Activated T-helper 17 cell treated with anti-CD3 and anti-CD28 coated beads, Interleukin-2, amount 50 U/mL, for 72 hours (primary cell): ENCODE results near the gene SH3RF3. TPM values are rescaled to one million over a fixed set of nuclear protein-coding genes. Genes with fewer than 3 reads are reported as not detected.
"Not testable (repeated sequence)": the region's sequence is repeated elsewhere in the genome, so short reads cannot be mapped to it uniquely, and the experiment has no call there.

Source experiments
- ATAC-seq: fragments of 150-1000 bp; cut with Tn5 transposase; replicated peaks from 2 replicates; pipeline ENCODE4 v1.10.0; 2021; ENCODE audit warnings: mild to moderate bottlenecking, moderate library complexity
- H3K27ac Mint-ChIP-seq: one replicate; pipeline ENCODE4 v1.8.0; 2022; ENCODE audit warnings: mixed read lengths
- H3K27me3 Mint-ChIP-seq: one replicate; pipeline ENCODE4 v1.8.0; 2022; ENCODE audit warnings: mixed read lengths
- H3K36me3 Mint-ChIP-seq: one replicate; pipeline ENCODE4 v1.8.0; 2022; ENCODE audit warnings: low read depth, mild to moderate bottlenecking, mixed read lengths
- H3K4me1 Mint-ChIP-seq: one replicate; pipeline ENCODE4 v1.8.0; 2022; ENCODE audit warnings: mixed read lengths
- H3K4me3 Mint-ChIP-seq: one replicate; pipeline ENCODE4 v1.8.0; 2022; ENCODE audit warnings: mild to moderate bottlenecking, mixed read lengths
- H3K9me3 Mint-ChIP-seq: one replicate; pipeline ENCODE4 v1.8.0; 2022; ENCODE audit warnings: mixed read lengths
- total RNA-seq, 2 donors: library from RNA; stranded (reverse); gene quantifications; one replicate each; pipeline ENCODE4 v1.2.3, GENCODE V29; 2022

The SH3RF3 gene
- total RNA-seq, 2 donors from 2014 or later = 0.05 TPM; not detected in 1

DNA sequence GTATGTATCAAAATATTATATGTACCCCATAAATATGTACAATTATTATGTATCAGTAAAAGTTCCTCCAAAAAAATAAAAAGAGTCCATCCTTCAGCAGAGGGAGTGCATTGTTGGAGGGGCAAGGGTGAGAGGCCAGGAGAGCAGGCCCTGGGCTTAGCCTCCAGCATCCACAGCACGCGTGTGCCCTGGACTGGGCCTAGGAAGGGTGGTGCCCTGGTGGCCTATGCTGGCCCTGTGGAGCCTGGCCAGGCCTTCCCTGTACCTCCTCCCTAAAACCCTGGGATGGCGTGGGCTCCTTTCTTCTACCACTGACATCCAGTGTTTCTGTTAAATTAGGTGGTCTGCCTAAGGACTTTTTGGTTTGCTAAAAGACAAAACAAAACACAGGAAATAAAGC is 93.4 kb downstream of the SH3RF3 start:
- Mint-ChIP-seq H3K4me3 (no peak overlapping the region), H3K27me3 (peaks cover 19% of the 10 kb centered on the region), H3K27ac (no peak overlapping the region), H3K9me3 (no peaks in the 10 kb centered on the region), H3K36me3 (no peaks in the 10 kb centered on the region), H3K4me1 (peaks cover 5% of the 10 kb centered on the region)
- no peak for ATAC-seq

DNA sequence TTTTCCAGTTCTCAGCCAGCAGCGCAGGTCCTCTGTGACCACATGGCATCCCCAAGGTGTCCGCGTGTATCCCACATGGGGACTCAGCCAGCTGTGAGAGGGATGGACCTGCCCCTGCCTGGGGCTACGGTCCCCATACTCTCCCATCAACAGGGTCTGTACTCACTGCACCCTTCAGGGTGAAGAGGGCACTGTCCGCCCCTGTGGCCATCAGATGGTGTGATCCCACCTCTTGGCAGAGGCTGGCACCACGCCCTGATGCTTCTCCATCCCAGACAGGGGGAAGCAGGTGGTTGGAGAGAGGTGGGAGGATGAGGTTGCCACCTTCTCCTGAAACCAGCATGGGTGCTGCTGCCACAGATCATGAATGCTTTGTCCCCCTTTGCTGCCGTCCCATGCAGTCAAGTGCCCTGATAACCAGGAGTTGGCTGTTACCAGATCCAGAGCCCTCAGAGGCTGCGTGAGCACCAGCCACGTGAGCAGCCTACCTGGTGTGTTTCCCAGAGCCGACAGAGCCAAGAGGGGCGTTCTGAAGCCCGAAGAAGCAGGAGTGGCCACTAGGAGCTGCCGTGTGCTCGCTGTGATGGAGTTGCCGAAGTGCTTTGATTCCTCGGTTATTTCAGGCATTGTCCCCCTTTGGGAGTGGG is 93.9 kb downstream of the SH3RF3 start:
- no peaks in the 10 kb centered on the region for H3K36me3 Mint-ChIP-seq
- no peak overlapping the region for H3K4me3 Mint-ChIP-seq
- ATAC-seq = no peak
- H3K27me3 Mint-ChIP-seq = peaks cover 18% of the 10 kb centered on the region
- no peaks in the 10 kb centered on the region for H3K9me3 Mint-ChIP-seq
- H3K4me1 Mint-ChIP-seq = no peaks in the 10 kb centered on the region
- no peak overlapping the region for H3K27ac Mint-ChIP-seq

DNA sequence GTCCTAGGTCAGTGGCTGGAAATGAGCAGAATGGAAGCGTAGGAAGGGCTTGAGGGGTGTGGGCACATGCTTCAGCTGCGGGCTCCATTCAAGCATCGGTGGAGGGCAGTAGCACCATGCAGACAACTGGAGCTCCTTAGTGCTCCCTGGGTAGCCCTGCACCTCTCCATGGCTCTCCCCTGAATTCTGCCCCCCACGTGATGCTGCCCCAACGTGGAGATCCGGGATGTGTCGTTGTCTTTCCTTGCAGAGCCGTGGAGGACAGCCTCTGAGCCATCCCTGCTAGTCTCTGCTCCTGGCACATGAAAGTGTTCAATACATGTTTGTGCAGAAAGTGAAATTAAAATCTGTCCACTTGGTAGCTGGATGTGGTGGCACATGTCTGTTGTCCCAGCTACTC is 94.5 kb downstream of the SH3RF3 start:
- Mint-ChIP-seq H3K27ac (no peak overlapping the region), H3K36me3 (no peaks in the 10 kb centered on the region), H3K9me3 (no peaks in the 10 kb centered on the region), H3K4me1 (no peaks in the 10 kb centered on the region), H3K27me3 (peaks cover 16% of the 10 kb centered on the region), H3K4me3 (no peak overlapping the region)
- no peak for ATAC-seq

DNA sequence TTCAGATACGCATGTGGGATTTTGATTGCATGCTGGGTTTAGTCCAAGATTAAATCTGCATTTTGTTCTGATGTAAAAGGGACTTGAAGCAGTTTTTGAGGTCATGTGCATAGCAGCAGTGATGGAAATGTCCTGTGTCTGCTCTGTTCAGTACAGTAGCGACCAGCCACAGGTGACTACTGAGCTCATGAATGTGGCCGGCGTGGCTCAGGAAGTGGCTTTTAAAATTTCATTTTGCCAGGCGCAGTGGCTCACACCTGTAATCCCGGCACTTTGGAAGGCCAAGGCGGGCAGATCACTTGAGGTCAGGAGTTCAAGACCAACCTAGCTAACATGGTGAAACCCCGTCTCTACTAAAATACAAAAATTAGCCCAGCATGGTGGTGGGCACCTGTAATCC is 95.3 kb downstream of the SH3RF3 start:
- ATAC-seq, H3K4me1 Mint-ChIP-seq, H3K27ac Mint-ChIP-seq, H3K27me3 Mint-ChIP-seq, H3K36me3 Mint-ChIP-seq, H3K4me3 Mint-ChIP-seq, H3K9me3 Mint-ChIP-seq: not testable (repeated sequence)

DNA sequence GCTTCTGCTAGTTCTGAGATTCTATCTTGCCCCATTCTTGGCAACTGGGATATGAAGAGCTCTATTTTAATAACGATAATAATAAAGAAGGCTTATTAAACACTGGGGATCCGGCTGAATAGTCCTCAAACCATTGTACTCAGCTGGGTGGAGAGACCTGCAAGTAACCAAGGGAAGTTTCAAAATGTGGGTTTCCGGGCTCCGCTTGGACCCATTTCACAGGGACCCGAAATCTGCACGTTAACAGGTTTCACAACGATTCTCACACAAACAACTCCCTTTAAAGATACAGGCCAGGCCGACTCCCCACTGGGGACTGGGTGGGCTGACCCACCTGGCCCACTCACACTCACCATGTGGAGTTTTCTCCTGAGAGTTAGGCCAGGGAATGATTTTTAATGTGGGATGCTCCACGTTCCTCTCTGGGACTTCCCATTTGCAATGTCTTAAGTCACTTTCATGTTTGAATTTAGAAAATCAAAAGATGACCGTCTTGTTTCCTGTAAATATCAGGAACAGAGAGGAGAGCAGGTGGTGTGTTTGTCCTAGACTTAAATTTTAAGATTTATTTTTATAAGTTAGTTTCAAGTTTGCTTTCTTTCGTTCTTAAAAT is 96.3 kb downstream of the SH3RF3 start:
- ATAC-seq = no peak
- Mint-ChIP-seq H3K4me3 (no peak overlapping the region), H3K9me3 (no peaks in the 10 kb centered on the region), H3K4me1 (no peaks in the 10 kb centered on the region), H3K27ac (no peak overlapping the region), H3K36me3 (no peaks in the 10 kb centered on the region), H3K27me3 (peaks cover 4% of the 10 kb centered on the region)

DNA sequence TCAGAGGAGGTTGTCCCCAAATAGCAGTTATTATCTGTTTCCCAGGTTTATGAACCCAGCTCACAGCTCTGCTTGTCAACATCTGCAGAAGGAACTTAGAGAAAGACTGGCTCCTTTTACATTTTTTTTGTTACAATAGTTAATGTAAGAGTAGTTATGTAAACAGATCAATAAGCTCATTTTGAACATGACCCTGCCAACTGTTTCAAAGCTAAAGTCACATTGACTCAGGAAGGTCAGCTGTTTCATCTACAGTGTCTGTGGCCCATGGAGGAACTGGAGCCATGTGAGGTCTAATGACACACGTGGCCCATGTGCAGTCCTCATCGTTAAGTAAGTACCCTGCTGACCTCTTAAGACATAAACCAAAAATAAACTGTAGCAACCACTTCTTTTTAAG is 97.1 kb downstream of the SH3RF3 start:
- Mint-ChIP-seq H3K4me3 (no peak overlapping the region), H3K27ac (no peak overlapping the region), H3K9me3 (no peaks in the 10 kb centered on the region), H3K27me3 (peaks cover 13% of the 10 kb centered on the region), H3K36me3 (no peaks in the 10 kb centered on the region), H3K4me1 (no peaks in the 10 kb centered on the region)
- ATAC-seq = no peak

DNA sequence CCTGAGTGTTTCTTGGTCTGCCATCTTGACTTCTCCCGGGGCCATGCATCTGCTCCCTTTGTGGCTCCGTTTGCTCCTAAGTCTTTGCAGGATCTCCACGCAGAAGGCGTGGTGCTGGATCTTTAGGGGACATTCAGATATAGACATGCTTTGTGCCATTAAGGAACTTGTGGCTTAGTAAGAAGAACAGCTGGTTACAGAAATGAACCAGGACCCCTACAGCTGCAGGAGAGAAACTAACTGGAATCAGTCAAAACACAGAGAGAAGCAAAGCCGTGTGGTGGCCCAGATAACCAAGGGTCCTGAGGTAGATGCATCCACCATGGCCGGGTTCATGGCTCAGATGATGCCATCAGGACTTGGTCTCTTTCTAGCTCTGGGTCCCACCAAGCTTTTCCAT is 97.6 kb downstream of the SH3RF3 start:
- Mint-ChIP-seq H3K27me3 (peaks cover 15% of the 10 kb centered on the region), H3K9me3 (no peaks in the 10 kb centered on the region), H3K36me3 (no peaks in the 10 kb centered on the region), H3K4me3 (no peak overlapping the region), H3K4me1 (no peaks in the 10 kb centered on the region), H3K27ac (no peak overlapping the region)
- no peak for ATAC-seq

DNA sequence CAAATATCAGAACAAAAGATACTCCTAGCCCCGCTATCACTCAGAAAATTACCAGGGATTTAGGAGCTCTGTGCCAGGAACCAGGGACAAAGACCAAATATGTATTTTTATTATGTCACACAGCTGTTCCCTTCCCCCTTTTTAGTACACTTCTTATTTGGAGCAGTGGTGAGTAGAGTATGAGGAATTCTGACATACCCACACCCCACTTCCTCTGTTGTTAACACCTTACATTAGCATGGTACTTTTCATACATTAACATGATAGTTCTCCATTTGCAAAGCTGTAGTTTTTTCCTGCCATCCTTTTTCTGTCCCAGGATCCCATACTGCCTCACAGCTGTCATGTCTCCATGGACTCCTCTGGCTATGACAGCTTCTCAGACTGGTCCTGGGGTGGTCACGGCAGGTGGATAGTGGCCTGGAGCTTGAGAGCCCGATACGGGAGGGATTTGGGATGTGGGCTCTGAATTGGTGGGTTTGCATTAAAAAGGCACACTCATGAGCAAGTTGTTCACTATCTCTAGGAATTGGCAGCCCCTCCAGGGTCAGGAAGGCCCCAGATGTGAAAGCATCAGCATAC is 100.2 kb downstream of the SH3RF3 start:
- Mint-ChIP-seq H3K36me3 (no peaks in the 10 kb centered on the region), H3K9me3 (no peaks in the 10 kb centered on the region), H3K27ac (no peak overlapping the region), H3K4me3 (no peak overlapping the region), H3K4me1 (no peaks in the 10 kb centered on the region), H3K27me3 (peaks cover 27% of the 10 kb centered on the region)
- no peak for ATAC-seq

DNA sequence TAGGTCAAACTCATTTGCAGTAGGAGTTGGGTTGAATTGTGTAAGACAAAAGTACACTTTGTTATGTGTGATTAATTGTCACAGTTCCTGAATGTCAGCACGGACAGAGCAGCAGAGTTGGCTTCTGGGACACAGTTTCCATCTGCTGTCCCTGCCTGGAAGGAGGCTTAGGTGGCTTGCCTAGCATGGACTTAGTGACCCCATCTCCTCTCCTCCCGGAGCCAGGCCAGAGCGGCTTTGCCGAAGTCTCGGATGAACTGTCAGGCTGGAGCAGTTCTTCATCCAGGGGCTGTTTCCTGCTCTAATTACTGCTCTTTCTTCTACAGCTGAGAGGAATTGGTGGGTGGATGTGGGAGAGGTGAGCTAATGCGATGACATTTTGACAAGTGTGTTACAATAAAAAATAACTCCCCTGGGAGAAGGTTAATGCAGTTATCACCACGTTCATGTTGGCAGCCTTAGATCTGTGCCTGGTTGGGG is 102.0 kb downstream of the SH3RF3 start:
- Mint-ChIP-seq H3K36me3 (no peaks in the 10 kb centered on the region), H3K4me1 (no peaks in the 10 kb centered on the region), H3K4me3 (no peak overlapping the region), H3K27ac (no peak overlapping the region), H3K27me3 (peaks cover 30% of the 10 kb centered on the region), H3K9me3 (no peaks in the 10 kb centered on the region)
- no peak for ATAC-seq

DNA sequence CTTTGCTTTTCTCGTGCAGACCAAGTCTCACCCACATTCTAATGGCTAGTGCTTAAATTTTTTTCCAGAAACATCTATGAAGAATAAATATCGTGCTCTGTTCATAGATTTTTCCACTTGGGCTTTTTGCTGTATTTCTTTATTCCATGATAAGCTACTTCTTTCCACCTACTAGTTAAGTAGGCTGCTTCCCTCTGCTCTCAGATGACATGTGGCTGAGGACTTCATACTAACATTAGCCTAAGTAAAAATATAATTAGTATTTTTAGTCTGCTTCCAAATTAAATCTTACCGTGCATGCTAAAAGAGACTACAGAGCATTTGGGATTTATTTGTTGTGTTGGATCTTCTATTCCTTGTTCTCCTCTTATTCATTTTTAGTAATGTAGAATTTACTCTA is 102.4 kb downstream of the SH3RF3 start:
- Mint-ChIP-seq H3K9me3 (no peaks in the 10 kb centered on the region), H3K4me3 (no peak overlapping the region), H3K36me3 (no peaks in the 10 kb centered on the region), H3K4me1 (no peaks in the 10 kb centered on the region), H3K27ac (no peak overlapping the region), H3K27me3 (peaks cover 30% of the 10 kb centered on the region)
- ATAC-seq = no peak

DNA sequence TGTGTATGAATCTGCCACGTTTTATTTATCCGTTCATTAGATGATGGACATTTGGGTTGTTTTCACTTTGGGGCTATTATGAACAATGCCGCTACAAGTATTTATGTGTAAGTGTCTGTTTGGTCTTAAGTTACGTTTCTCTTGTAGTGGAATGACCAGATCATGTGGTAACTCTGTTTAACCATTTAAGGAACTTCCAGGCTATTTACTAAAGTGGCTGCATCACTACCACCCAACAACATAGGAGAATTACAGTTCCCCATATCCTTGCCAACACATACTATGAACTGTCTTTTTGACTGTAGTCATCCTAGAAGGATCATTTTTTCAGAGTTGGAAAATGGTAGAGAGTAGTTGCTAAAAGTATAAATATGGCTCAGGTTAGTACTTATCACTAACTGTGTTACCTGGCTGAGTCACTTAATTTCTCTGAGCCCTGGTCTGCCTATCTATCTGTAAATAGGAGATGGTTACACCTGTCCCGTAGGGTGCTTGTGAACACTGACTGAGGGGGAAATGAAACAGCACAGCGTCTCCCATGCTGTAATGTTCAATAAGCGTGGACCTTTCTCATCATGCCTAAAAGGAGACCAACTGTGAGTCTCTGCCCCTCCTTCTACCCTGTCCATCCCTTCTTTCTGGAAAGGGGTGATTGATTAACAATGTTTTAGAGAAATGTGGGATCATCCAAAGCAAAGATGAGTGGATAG is 103.1 kb downstream of the SH3RF3 start:
- no peak overlapping the region for H3K27ac Mint-ChIP-seq
- no peaks in the 10 kb centered on the region for H3K9me3 Mint-ChIP-seq
- no peak overlapping the region for H3K4me3 Mint-ChIP-seq
- H3K27me3 Mint-ChIP-seq = peaks cover 30% of the 10 kb centered on the region
- ATAC-seq = no peak
- no peaks in the 10 kb centered on the region for H3K36me3 Mint-ChIP-seq
- no peaks in the 10 kb centered on the region for H3K4me1 Mint-ChIP-seq

DNA sequence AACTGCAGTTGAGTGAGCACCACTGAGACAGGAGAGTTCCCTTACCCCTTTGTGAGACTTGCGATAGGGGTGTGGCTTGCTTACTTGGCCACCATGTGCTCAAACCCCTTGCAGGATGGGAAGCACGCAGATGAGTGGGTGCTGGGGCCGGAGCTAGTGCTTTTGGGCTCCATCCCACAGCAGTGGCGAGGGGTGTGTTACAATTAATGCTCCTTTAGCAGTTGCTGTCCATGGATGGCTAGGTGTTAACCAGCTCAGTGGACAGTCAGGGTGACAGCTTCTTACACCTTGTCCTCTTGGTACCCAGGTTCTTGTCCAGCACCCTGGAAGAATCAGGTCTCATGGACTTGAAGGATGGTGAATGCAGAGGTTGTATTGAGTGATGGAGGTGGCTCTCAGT is 103.9 kb downstream of the SH3RF3 start:
- no peak overlapping the region for H3K4me3 Mint-ChIP-seq
- no peaks in the 10 kb centered on the region for H3K4me1 Mint-ChIP-seq
- H3K9me3 Mint-ChIP-seq = no peaks in the 10 kb centered on the region
- H3K36me3 Mint-ChIP-seq = no peaks in the 10 kb centered on the region
- H3K27ac Mint-ChIP-seq = no peak overlapping the region
- ATAC-seq = no peak
- peaks cover 30% of the 10 kb centered on the region for H3K27me3 Mint-ChIP-seq

DNA sequence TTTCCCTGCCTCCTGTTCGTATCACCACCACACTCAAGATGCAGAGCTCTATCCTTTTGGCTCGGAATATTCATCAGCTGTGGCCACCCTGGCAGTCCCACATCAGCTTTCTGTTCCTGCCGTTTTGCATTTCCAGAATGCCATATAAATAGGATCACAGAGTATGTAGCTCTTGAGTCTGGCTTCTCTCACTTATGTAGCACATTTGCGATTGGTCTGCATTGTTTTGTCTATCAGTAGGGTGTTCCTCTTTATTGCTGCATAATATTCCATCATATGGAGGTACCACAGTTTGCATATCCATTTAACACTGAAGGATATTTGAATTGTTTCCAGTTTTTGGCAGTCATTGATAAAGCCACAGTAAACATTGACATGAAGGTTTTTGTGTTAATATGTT is 104.6 kb downstream of the SH3RF3 start:
- Mint-ChIP-seq H3K4me1 (peaks cover 3% of the 10 kb centered on the region), H3K4me3 (no peak overlapping the region), H3K9me3 (no peaks in the 10 kb centered on the region), H3K36me3 (no peaks in the 10 kb centered on the region), H3K27me3 (peaks cover 27% of the 10 kb centered on the region), H3K27ac (no peak overlapping the region)
- no peak for ATAC-seq

DNA sequence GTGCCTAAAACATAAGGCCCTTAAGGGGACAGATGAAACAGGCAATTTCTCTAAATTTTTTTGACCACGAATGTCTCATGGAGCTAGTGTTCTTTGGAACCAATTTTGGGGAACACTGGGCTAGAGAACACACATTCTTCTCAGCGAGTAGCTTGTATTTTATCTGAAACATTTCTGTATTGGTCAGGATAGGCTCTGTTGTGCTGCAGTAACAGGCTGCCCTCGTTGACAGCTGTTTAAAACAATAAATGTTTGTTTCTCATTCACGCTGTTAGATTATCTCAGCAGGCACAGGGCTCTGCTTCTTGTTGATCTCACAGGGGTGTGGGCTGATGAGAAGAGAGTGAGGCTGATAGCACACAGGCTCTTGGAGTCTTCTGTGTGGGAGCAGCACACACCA is 105.3 kb downstream of the SH3RF3 start:
- Mint-ChIP-seq H3K36me3 (no peaks in the 10 kb centered on the region), H3K4me3 (no peak overlapping the region), H3K4me1 (peaks cover 4% of the 10 kb centered on the region), H3K9me3 (no peaks in the 10 kb centered on the region), H3K27ac (no peak overlapping the region), H3K27me3 (peaks cover 27% of the 10 kb centered on the region)
- no peak for ATAC-seq

DNA sequence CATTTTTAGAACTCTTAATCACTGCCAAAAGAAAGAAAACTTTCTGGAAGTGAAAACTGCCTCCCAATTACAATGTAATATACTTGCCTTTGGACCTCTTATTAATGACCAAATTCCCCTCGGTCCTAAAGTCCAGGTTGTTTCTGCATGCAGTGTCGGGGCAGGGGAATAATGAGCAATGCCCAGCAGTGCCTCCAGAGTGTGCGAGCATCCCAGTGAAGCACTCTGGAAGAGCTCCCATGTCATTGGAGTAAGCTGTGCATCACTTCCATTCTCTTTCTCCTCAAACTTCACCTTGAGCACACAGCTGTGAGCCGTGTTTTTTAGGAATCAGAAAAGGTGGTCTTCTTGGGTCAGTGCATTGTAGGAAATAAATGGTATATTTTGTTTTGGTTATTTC is 107.1 kb downstream of the SH3RF3 start:
- Mint-ChIP-seq H3K4me1 (peaks cover 4% of the 10 kb centered on the region), H3K4me3 (no peak overlapping the region), H3K9me3 (no peaks in the 10 kb centered on the region), H3K27me3 (peaks cover 17% of the 10 kb centered on the region), H3K27ac (no peak overlapping the region), H3K36me3 (no peaks in the 10 kb centered on the region)
- no peak for ATAC-seq
